WTC11 (cell line): Measurements from ENCODE around the gene S1PR5. TPM values are rescaled to one million over a fixed set of nuclear protein-coding genes. Genes with fewer than 3 reads are reported as not detected.

Experiments used
- ATAC-seq: fragments of 200-7000 bp; cut with Tn5 transposase; 2 replicates; pipeline ENCODE4 v1.10.0; 2021; ENCODE audit warnings: mild to moderate bottlenecking, moderate library complexity
- CTCF ChIA-PET: fragments of 300-600 bp; sonication (Branson Sonifier 250); formaldehyde crosslinking; loops from one replicate; lab custom pipeline; 2021; ENCODE audit warnings: antibody characterized with exemption; lab: Charles Lee
- POLR2A ChIA-PET: fragments of 350-600 bp; sonication (Branson Sonifier 250); formaldehyde crosslinking; loops from one replicate; lab custom pipeline; 2021; ENCODE audit warnings: antibody characterized with exemption; lab: Charles Lee
- DNase-seq: peaks from one replicate; pipeline ENCODE4 v3.0.0; 2021; ENCODE audit warnings: low spot score
- H3K27ac Mint-ChIP-seq: 2 replicates; pipeline ENCODE4 v1.8.0; 2021; ENCODE audit warnings: mixed read lengths
- H3K27me3 Mint-ChIP-seq: 2 replicates; pipeline ENCODE4 v1.8.0; 2021; ENCODE audit warnings: low read depth, mild to moderate bottlenecking, moderate library complexity, mixed read lengths
- H3K36me3 Mint-ChIP-seq: 2 replicates; pipeline ENCODE4 v1.8.0; 2021; ENCODE audit warnings: mixed read lengths
- H3K4me1 Mint-ChIP-seq: 2 replicates; pipeline ENCODE4 v1.8.0; 2022; ENCODE audit warnings: mixed read lengths
- H3K4me3 Mint-ChIP-seq: 2 replicates; pipeline ENCODE4 v1.8.0; 2021; ENCODE audit warnings: mild to moderate bottlenecking, moderate library complexity, mixed read lengths
- H3K9me3 Mint-ChIP-seq: 2 replicates; pipeline ENCODE4 v1.8.0; 2021; ENCODE audit warnings: mixed read lengths
- ATF1 ChIP-seq: sonication (generic); formaldehyde crosslinking; IDR thresholded peaks from 2 replicates; pipeline ENCODE4 v1.8.1; 2023; ENCODE audit warnings: mild to moderate bottlenecking, moderate library complexity, missing genetic modification reagents
- CBFB ChIP-seq: sonication (generic); formaldehyde crosslinking; IDR thresholded peaks from 2 replicates; pipeline ENCODE4 v1.8.1; 2022; ENCODE audit warnings: mild to moderate bottlenecking, low read depth, missing genetic modification reagents
- CREB1 ChIP-seq: sonication (generic); formaldehyde crosslinking; IDR thresholded peaks from 2 replicates; pipeline ENCODE4 v1.8.0; 2023; ENCODE audit warnings: mild to moderate bottlenecking, missing genetic modification reagents
- CREM ChIP-seq: sonication (generic); formaldehyde crosslinking; IDR thresholded peaks from 2 replicates; pipeline ENCODE4 v1.8.1; 2022; ENCODE audit warnings: mild to moderate bottlenecking, missing genetic modification reagents, moderate library complexity
- FOXP1 ChIP-seq: sonication (generic); formaldehyde crosslinking; IDR thresholded peaks from 2 replicates; pipeline ENCODE4 v1.8.0; 2022; ENCODE audit warnings: missing genetic modification reagents, mild to moderate bottlenecking, moderate library complexity, borderline replicate concordance
- NFATC4 ChIP-seq: fragments of 250-450 bp; sonication (Bioruptor Pico); IDR thresholded peaks from 2 replicates; pipeline ENCODE4 v1.9.0; 2021; ENCODE audit warnings: mild to moderate bottlenecking
- SMAD4 ChIP-seq: sonication (generic); formaldehyde crosslinking; IDR thresholded peaks from 2 replicates; pipeline ENCODE4 v1.8.0; 2022; ENCODE audit warnings: mild to moderate bottlenecking, missing genetic modification reagents
- ZMAT4 ChIP-seq: fragments of 250-450 bp; sonication (Bioruptor Pico); IDR thresholded peaks from 2 replicates; pipeline ENCODE4 v1.9.0; 2021; ENCODE audit warnings: mild to moderate bottlenecking
- total RNA-seq: library from RNA; stranded (reverse); gene quantifications from 3 replicates; pipeline ENCODE4 v1.2.3, GENCODE V29; 2021
- TF ChIP-seq, protein P1 (sequence below): fragments of 250-450 bp; sonication (Bioruptor Pico); IDR thresholded peaks from 2 replicates; pipeline ENCODE4 v1.9.0; 2021; ENCODE audit warnings: mild to moderate bottlenecking, borderline replicate concordance
- TF ChIP-seq, protein P2 (sequence below): sonication (generic); formaldehyde crosslinking; IDR thresholded peaks from 2 replicates; pipeline ENCODE4 v1.8.1; 2022; ENCODE audit warnings: missing genetic modification reagents, borderline replicate concordance
- TF ChIP-seq, protein P3 (sequence below): fragments of 250-450 bp; sonication (Bioruptor Pico); IDR thresholded peaks from 2 replicates; pipeline ENCODE4 v1.9.0; 2021; ENCODE audit warnings: mild to moderate bottlenecking
- TF ChIP-seq, protein P4 (sequence below): sonication (generic); formaldehyde crosslinking; IDR thresholded peaks from 2 replicates; pipeline ENCODE4 v1.8.0; 2023; ENCODE audit warnings: mild to moderate bottlenecking, missing genetic modification reagents
- TF ChIP-seq, protein P5 (sequence below): sonication (generic); formaldehyde crosslinking; IDR thresholded peaks from 2 replicates; pipeline ENCODE4 v1.8.1; 2023; ENCODE audit warnings: mild to moderate bottlenecking, moderate library complexity, missing genetic modification reagents

Gene S1PR5
- total RNA-seq, 1 experiment from 2014 or later = 5.4 TPM

DNA sequence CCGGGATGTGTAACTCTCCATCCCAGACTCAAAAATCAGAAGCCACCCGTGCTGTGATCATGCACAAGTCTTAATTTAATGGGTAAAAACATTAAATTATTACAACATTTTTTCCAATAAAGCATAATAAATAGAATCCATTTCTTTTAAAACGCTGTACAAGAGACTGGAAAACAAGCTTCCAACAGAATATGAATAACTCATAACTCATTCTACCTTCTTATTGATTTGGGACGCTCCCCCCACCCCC, 49.1 kb upstream of the S1PR5 start:
- no peaks in the 10 kb centered on the region for H3K9me3 Mint-ChIP-seq
- no peak for DNase-seq
- H3K4me1 Mint-ChIP-seq = peaks cover 32% of the 10 kb centered on the region
- POLR2A ChIA-PET = interaction anchor here (0.7 to 1.3 kb wide), 4 partner anchors 13 to 146 kb away, joined by 3 read pairs; partner anchors contain the start of genes ATG4D and PDE4A
- CTCF ChIA-PET = interaction anchor here (0.7 to 1.6 kb wide), 10 partner anchors 11 to 161 kb away, joined by 3 to 10 read pairs (median 4); partner anchors contain the start of gene DNM2
- peaks cover 19% of the 10 kb centered on the region for H3K27me3 Mint-ChIP-seq
- H3K27ac Mint-ChIP-seq = peak overlapping the region; percentile 22; the same call in 1 of the 2 replicates
- no peak for ATAC-seq
- peak overlapping the region; percentile 89 for H3K4me3 Mint-ChIP-seq
- H3K36me3 Mint-ChIP-seq = peaks cover 10% of the 10 kb centered on the region
- TF ChIP-seq FOXP1 (CRISPR knock-in tag) (no peak), CBFB (CRISPR knock-in tag) (no peak), NFATC4 (CRISPR knock-in tag) (no peak), ATF1 (CRISPR knock-in tag) (no peak), SMAD4 (CRISPR knock-in tag) (no peak), CREB1 (CRISPR knock-in tag) (no peak), ZMAT4 (no peak), CREM (CRISPR knock-in tag) (no peak)
- TF ChIP-seq, protein P1, sequence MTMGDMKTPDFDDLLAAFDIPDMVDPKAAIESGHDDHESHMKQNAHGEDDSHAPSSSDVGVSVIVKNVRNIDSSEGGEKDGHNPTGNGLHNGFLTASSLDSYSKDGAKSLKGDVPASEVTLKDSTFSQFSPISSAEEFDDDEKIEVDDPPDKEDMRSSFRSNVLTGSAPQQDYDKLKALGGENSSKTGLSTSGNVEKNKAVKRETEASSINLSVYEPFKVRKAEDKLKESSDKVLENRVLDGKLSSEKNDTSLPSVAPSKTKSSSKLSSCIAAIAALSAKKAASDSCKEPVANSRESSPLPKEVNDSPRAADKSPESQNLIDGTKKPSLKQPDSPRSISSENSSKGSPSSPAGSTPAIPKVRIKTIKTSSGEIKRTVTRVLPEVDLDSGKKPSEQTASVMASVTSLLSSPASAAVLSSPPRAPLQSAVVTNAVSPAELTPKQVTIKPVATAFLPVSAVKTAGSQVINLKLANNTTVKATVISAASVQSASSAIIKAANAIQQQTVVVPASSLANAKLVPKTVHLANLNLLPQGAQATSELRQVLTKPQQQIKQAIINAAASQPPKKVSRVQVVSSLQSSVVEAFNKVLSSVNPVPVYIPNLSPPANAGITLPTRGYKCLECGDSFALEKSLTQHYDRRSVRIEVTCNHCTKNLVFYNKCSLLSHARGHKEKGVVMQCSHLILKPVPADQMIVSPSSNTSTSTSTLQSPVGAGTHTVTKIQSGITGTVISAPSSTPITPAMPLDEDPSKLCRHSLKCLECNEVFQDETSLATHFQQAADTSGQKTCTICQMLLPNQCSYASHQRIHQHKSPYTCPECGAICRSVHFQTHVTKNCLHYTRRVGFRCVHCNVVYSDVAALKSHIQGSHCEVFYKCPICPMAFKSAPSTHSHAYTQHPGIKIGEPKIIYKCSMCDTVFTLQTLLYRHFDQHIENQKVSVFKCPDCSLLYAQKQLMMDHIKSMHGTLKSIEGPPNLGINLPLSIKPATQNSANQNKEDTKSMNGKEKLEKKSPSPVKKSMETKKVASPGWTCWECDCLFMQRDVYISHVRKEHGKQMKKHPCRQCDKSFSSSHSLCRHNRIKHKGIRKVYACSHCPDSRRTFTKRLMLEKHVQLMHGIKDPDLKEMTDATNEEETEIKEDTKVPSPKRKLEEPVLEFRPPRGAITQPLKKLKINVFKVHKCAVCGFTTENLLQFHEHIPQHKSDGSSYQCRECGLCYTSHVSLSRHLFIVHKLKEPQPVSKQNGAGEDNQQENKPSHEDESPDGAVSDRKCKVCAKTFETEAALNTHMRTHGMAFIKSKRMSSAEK (CRISPR knock-in tag) = no peak
- TF ChIP-seq, protein P2, sequence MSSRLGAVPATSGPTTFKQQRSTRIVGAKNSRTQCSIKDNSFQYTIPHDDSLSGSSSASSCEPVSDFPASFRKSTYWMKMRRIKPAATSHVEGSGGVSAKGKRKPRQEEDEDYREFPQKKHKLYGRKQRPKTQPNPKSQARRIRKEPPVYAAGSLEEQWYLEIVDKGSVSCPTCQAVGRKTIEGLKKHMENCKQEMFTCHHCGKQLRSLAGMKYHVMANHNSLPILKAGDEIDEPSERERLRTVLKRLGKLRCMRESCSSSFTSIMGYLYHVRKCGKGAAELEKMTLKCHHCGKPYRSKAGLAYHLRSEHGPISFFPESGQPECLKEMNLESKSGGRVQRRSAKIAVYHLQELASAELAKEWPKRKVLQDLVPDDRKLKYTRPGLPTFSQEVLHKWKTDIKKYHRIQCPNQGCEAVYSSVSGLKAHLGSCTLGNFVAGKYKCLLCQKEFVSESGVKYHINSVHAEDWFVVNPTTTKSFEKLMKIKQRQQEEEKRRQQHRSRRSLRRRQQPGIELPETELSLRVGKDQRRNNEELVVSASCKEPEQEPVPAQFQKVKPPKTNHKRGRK = no peak
- TF ChIP-seq, protein P3, sequence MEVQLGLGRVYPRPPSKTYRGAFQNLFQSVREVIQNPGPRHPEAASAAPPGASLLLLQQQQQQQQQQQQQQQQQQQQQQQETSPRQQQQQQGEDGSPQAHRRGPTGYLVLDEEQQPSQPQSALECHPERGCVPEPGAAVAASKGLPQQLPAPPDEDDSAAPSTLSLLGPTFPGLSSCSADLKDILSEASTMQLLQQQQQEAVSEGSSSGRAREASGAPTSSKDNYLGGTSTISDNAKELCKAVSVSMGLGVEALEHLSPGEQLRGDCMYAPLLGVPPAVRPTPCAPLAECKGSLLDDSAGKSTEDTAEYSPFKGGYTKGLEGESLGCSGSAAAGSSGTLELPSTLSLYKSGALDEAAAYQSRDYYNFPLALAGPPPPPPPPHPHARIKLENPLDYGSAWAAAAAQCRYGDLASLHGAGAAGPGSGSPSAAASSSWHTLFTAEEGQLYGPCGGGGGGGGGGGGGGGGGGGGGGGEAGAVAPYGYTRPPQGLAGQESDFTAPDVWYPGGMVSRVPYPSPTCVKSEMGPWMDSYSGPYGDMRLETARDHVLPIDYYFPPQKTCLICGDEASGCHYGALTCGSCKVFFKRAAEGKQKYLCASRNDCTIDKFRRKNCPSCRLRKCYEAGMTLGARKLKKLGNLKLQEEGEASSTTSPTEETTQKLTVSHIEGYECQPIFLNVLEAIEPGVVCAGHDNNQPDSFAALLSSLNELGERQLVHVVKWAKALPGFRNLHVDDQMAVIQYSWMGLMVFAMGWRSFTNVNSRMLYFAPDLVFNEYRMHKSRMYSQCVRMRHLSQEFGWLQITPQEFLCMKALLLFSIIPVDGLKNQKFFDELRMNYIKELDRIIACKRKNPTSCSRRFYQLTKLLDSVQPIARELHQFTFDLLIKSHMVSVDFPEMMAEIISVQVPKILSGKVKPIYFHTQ (CRISPR knock-in tag) = no peak
- TF ChIP-seq, protein P4, sequence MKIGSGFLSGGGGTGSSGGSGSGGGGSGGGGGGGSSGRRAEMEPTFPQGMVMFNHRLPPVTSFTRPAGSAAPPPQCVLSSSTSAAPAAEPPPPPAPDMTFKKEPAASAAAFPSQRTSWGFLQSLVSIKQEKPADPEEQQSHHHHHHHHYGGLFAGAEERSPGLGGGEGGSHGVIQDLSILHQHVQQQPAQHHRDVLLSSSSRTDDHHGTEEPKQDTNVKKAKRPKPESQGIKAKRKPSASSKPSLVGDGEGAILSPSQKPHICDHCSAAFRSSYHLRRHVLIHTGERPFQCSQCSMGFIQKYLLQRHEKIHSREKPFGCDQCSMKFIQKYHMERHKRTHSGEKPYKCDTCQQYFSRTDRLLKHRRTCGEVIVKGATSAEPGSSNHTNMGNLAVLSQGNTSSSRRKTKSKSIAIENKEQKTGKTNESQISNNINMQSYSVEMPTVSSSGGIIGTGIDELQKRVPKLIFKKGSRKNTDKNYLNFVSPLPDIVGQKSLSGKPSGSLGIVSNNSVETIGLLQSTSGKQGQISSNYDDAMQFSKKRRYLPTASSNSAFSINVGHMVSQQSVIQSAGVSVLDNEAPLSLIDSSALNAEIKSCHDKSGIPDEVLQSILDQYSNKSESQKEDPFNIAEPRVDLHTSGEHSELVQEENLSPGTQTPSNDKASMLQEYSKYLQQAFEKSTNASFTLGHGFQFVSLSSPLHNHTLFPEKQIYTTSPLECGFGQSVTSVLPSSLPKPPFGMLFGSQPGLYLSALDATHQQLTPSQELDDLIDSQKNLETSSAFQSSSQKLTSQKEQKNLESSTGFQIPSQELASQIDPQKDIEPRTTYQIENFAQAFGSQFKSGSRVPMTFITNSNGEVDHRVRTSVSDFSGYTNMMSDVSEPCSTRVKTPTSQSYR = no peak
- TF ChIP-seq, protein P5, sequence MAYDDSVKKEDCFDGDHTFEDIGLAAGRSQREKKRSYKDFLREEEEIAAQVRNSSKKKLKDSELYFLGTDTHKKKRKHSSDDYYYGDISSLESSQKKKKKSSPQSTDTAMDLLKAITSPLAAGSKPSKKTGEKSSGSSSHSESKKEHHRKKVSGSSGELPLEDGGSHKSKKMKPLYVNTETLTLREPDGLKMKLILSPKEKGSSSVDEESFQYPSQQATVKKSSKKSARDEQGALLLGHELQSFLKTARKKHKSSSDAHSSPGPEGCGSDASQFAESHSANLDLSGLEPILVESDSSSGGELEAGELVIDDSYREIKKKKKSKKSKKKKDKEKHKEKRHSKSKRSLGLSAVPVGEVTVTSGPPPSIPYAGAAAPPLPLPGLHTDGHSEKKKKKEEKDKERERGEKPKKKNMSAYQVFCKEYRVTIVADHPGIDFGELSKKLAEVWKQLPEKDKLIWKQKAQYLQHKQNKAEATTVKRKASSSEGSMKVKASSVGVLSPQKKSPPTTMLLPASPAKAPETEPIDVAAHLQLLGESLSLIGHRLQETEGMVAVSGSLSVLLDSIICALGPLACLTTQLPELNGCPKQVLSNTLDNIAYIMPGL (CRISPR knock-in tag) = no peak
